ENCODE data around the gene TCF4. TPM values are rescaled to one million over a fixed set of nuclear protein-coding genes. Genes with fewer than 3 reads are reported as not detected.

TCF4 gene
- total RNA-seq, 2 experiments from 2014 or later = 75.9 to 76.0 TPM

- H3K4me2 ChIP-seq (ENCODE audit: low read length) = no peak overlapping the region
- H3K27ac ChIP-seq (ENCODE audit: low read depth, low read length, poor library complexity, severe bottlenecking) = peak overlapping the region; percentile 81
- TF ChIP-seq CTCF (conservative IDR thresholded peaks at IDR 0.05; ENCODE audit: low read length) = no peak
- no peak for TF ChIP-seq EZH2phosphoT487 (IDR thresholded peaks at IDR 0.05; ENCODE audit: borderline replicate concordance, low read depth, low read length)
- no peaks in the 10 kb centered on the region for H3K9me2 ChIP-seq (ENCODE audit: insufficient read depth, low read length)
- H3K9me3 ChIP-seq (ENCODE audit: low read length) = no peaks in the 10 kb centered on the region
- H2AFZ ChIP-seq (ENCODE audit: low read length) = no peak overlapping the region
- ChIA-PET POLR2A (interaction anchor here (0.7 kb wide), 1 partner anchor 26 kb away, joined by 3 read pairs; no protein-coding TSS in a partner anchor), CTCF (ENCODE audit: unreplicated experiment) (no interaction called here)
- no peaks in the 10 kb centered on the region for H4K20me1 ChIP-seq (ENCODE audit: insufficient read depth, low read length)
- H3K79me2 ChIP-seq (ENCODE audit: insufficient read depth, low read depth, low read length) = no peaks in the 10 kb centered on the region
- no peak for DNase-seq (ENCODE audit: low spot score)
- intact Hi-C loops (cut with micrococcal nuclease; ENCODE audit: unreplicated experiment) = no loop called here
- BruUV-seq (replicated peaks) = no TSS peak
- no peak overlapping the region for H3K4me3 ChIP-seq (ENCODE audit: low read depth, low read length, poor library complexity, severe bottlenecking)
- H3K4me1 ChIP-seq (ENCODE audit: insufficient read depth, low read length, poor library complexity, severe bottlenecking) = peaks cover 25% of the 10 kb centered on the region
- peaks cover 84% of the 10 kb centered on the region for H3K36me3 ChIP-seq (ENCODE audit: insufficient read depth, low read length)
These were observed 321.0 kb downstream of the TCF4 start for GRCh38 chr18:55266981-55267380.

- Histone ChIP-seq H3K27ac (ENCODE audit: low read depth, low read length, poor library complexity, severe bottlenecking) (no peak overlapping the region), H3K9me3 (ENCODE audit: low read length) (no peaks in the 10 kb centered on the region), H3K79me2 (ENCODE audit: insufficient read depth, low read depth, low read length) (no peaks in the 10 kb centered on the region), H4K20me1 (ENCODE audit: insufficient read depth, low read length) (no peaks in the 10 kb centered on the region), H3K9me2 (ENCODE audit: insufficient read depth, low read length) (no peaks in the 10 kb centered on the region), H3K4me2 (ENCODE audit: low read length) (no peak overlapping the region), H3K4me1 (ENCODE audit: insufficient read depth, low read length, poor library complexity, severe bottlenecking) (peaks cover 25% of the 10 kb centered on the region), H3K4me3 (ENCODE audit: low read depth, low read length, poor library complexity, severe bottlenecking) (no peak overlapping the region), H3K36me3 (ENCODE audit: insufficient read depth, low read length) (peaks cover 86% of the 10 kb centered on the region), H2AFZ (ENCODE audit: low read length) (no peak overlapping the region)
- no peak for DNase-seq (ENCODE audit: low spot score)
- ChIA-PET POLR2A (no interaction called here), CTCF (ENCODE audit: unreplicated experiment) (no interaction called here)
- no TSS peak for BruUV-seq (replicated peaks)
- intact Hi-C loops (cut with micrococcal nuclease; ENCODE audit: unreplicated experiment) = no loop called here
- TF ChIP-seq EZH2phosphoT487 (IDR thresholded peaks at IDR 0.05; ENCODE audit: borderline replicate concordance, low read depth, low read length) = no peak
- no peak for TF ChIP-seq CTCF (conservative IDR thresholded peaks at IDR 0.05; ENCODE audit: low read length)
These were observed 322.0 kb downstream of the TCF4 start for GRCh38 chr18:55265984-55266383.

GRCh38 chr18:55265130-55265675, 322.8 kb downstream of the TCF4 start:
- peaks cover 92% of the 10 kb centered on the region for H3K36me3 ChIP-seq (ENCODE audit: insufficient read depth, low read length)
- no peak overlapping the region for H3K4me2 ChIP-seq (ENCODE audit: low read length)

More at GRCh38 chr18:55265130-55265675, 322.8 kb downstream of the TCF4 start:
- intact Hi-C loops (cut with micrococcal nuclease; ENCODE audit: unreplicated experiment) = no loop called here
- TF ChIP-seq CTCF (conservative IDR thresholded peaks at IDR 0.05; ENCODE audit: low read length) = no peak
- no peak for TF ChIP-seq EZH2phosphoT487 (IDR thresholded peaks at IDR 0.05; ENCODE audit: borderline replicate concordance, low read depth, low read length)
- Histone ChIP-seq H2AFZ (ENCODE audit: low read length) (no peak overlapping the region), H3K27ac (ENCODE audit: low read depth, low read length, poor library complexity, severe bottlenecking) (no peak overlapping the region), H3K79me2 (ENCODE audit: insufficient read depth, low read depth, low read length) (no peaks in the 10 kb centered on the region), H4K20me1 (ENCODE audit: insufficient read depth, low read length) (no peaks in the 10 kb centered on the region), H3K4me3 (ENCODE audit: low read depth, low read length, poor library complexity, severe bottlenecking) (no peak overlapping the region), H3K9me2 (ENCODE audit: insufficient read depth, low read length) (no peaks in the 10 kb centered on the region), H3K4me1 (ENCODE audit: insufficient read depth, low read length, poor library complexity, severe bottlenecking) (peaks cover 25% of the 10 kb centered on the region), H3K9me3 (ENCODE audit: low read length) (no peaks in the 10 kb centered on the region)
- POLR2A ChIA-PET = no interaction called here
- BruUV-seq (replicated peaks) = no TSS peak
- no peak for DNase-seq (ENCODE audit: low spot score)
- CTCF ChIA-PET (ENCODE audit: unreplicated experiment) = no interaction called here

All from OCI-LY7 (cell line).